HepG2 (cell line): Measurements from ENCODE around the gene TRIO. TPM values are rescaled to one million over a fixed set of nuclear protein-coding genes. Genes with fewer than 3 reads are reported as not detected.

Experiments
- ATAC-seq: fragments of 200-7000 bp; cut with Tn5 transposase; 3 replicates; pipeline ENCODE4 v1.9.1; 2020; ENCODE audit warnings: mild to moderate bottlenecking, moderate library complexity
- BruUV-seq: library from RNA; stranded (reverse); fragments of 400-500 nt; replicated peaks from 2 replicates; lab custom pipeline; 2021; lab: Mats Ljungman, UMichigan
- CTCF ChIA-PET: fragments of 300-600 bp; formaldehyde crosslinking; extraction: SDS; loops from one replicate; lab custom pipeline; 2021; ENCODE audit warnings: low total read pairs, inconsistent platforms, low intra/inter-chr PET ratio; lab: Yijun Ruan, JAX
- POLR2A ChIA-PET: fragments of 350-600 bp; sonication (Branson Sonifier 250); formaldehyde crosslinking; loops from one replicate; lab custom pipeline; 2020; ENCODE audit warnings: antibody characterized with exemption, inconsistent platforms; lab: Yijun Ruan, JAX
- DNase-seq: peaks from one replicate; pipeline ENCODE4 v3.0.0-alpha.2; 2015; ENCODE audit warnings: low spot score
- FAIRE-seq: peaks from 3 replicates; lab custom pipeline; 2011; peaks lifted over from hg19 to GRCh38; lab: Jason Lieb, UNC
- H2AFZ ChIP-seq: one replicate; pipeline ENCODE4 v1.6.1; 2011; ENCODE audit warnings: low read length, inconsistent platforms
- H3K27ac ChIP-seq: fragments of 300-600 bp; 3 replicates; pipeline ENCODE4 v1.8.0; 2011; ENCODE audit warnings: mixed run types, mild to moderate bottlenecking, mixed read lengths, low read length, inconsistent platforms; ENCODE audit not compliant: insufficient read depth; ENCODE audit errors: extremely low read length
- H3K27me3 ChIP-seq, 2 experiments: fragments of 200-600 bp in 1 of 2; 2 replicates in 1 of 2; 3 replicates in 1 of 2; pipeline versions ENCODE4 v1.6.0 to v1.8.0; 2011; ENCODE audit warnings: low read length in 2 of 2, mild to moderate bottlenecking in 2 of 2, moderate library complexity in 2 of 2, inconsistent platforms in 1 of 2; ENCODE audit not compliant: insufficient read depth in 2 of 2, control insufficient read depth in 1 of 2
- H3K36me3 ChIP-seq, 2 experiments: fragments of 200-600 bp in 1 of 2; replicated peaks in 1 of 2; 2 replicates in 1 of 2; 3 replicates in 1 of 2; pipeline versions ENCODE4 v1.5.1 to v1.8.0; 2011; ENCODE audit warnings: low read length in 2 of 2, inconsistent platforms in 1 of 2; ENCODE audit not compliant: insufficient read depth in 2 of 2, control insufficient read depth in 1 of 2
- H3K4me1 ChIP-seq: 2 replicates; pipeline ENCODE4 v1.5.1; 2012; ENCODE audit warnings: low read length, inconsistent platforms; ENCODE audit not compliant: insufficient read depth
- H3K4me2 ChIP-seq: 2 replicates; pipeline ENCODE4 v1.6.0; 2011; ENCODE audit warnings: low read depth, low read length, inconsistent platforms
- H3K4me3 ChIP-seq, 3 experiments: fragments of 200-600 bp in 1 of 3; sonication (generic), shearing (Covaris generic) in 1 of 3; replicated peaks in 1 of 3; 2 replicates each; pipeline ENCODE4 v1.5.1; 2011 to 2016; ENCODE audit warnings: low read length in 3 of 3, inconsistent platforms in 2 of 3, low read depth in 2 of 3, mild to moderate bottlenecking in 2 of 3, control low read depth in 1 of 3, mixed read lengths in 1 of 3; ENCODE audit not compliant: insufficient read depth in 1 of 3
- H3K79me2 ChIP-seq: one replicate; pipeline ENCODE4 v1.6.1; 2011; ENCODE audit warnings: low read length, inconsistent platforms; ENCODE audit not compliant: insufficient read depth
- H3K9ac ChIP-seq: 2 replicates; pipeline ENCODE4 v1.6.0; 2011; ENCODE audit warnings: mild to moderate bottlenecking, low read depth, low read length, inconsistent platforms; ENCODE audit not compliant: insufficient read depth
- H3K9me3 ChIP-seq: 2 replicates; pipeline ENCODE4 v1.5.1; 2012; ENCODE audit warnings: mild to moderate bottlenecking, low read length
- H4K20me1 ChIP-seq: 2 replicates; pipeline ENCODE4 v1.6.0; 2011; ENCODE audit warnings: inconsistent platforms, mild to moderate bottlenecking, low read length, moderate library complexity; ENCODE audit not compliant: insufficient read depth
- FOXA3 ChIP-seq: IDR thresholded peaks from 2 replicates; pipeline ENCODE4 v1.6.1; 2016; ENCODE audit warnings: missing genetic modification reagents, missing compliant biosample characterization
- GPBP1L1 ChIP-seq: sonication (generic); formaldehyde crosslinking; IDR thresholded peaks from 2 replicates; pipeline ENCODE4 v1.5.0; 2020; ENCODE audit warnings: mild to moderate bottlenecking, missing genetic modification reagents
- PLRG1 ChIP-seq: fragments of 450-650 bp; conservative IDR thresholded peaks from 2 replicates; pipeline ENCODE4 v1.6.1; 2016
- SMAD1 ChIP-seq: sonication (generic); formaldehyde crosslinking; IDR thresholded peaks from 2 replicates; pipeline ENCODE4 v1.4.0; 2020; ENCODE audit warnings: missing genetic modification reagents, low read depth, mild to moderate bottlenecking, borderline replicate concordance
- TARDBP ChIP-seq: sonication (generic); formaldehyde crosslinking; IDR thresholded peaks from 2 replicates; pipeline ENCODE4 v1.8.0; 2022; ENCODE audit warnings: mild to moderate bottlenecking, missing genetic modification reagents
- YY1 ChIP-seq: IDR thresholded peaks from 2 replicates; pipeline ENCODE4 v1.6.1; 2011; ENCODE audit warnings: low read length, low read depth, moderate library complexity, mild to moderate bottlenecking; ENCODE audit not compliant: insufficient read depth, insufficient replicate concordance
- ZFP36L1 ChIP-seq: sonication (generic); formaldehyde crosslinking; IDR thresholded peaks from 2 replicates; pipeline ENCODE4 v1.8.0; 2022; ENCODE audit warnings: mild to moderate bottlenecking, missing genetic modification reagents, moderate library complexity
- ZNF776 ChIP-seq: sonication (generic); formaldehyde crosslinking; IDR thresholded peaks from 2 replicates; pipeline ENCODE4 v1.4.0; 2020; ENCODE audit warnings: mild to moderate bottlenecking, missing genetic modification reagents
- WGBS: methylation state at CpG from one replicate; pipeline ENCODE4 v1.1.6; 2017; ENCODE audit warnings: low lambda C conversion rate; 5-methylcytosine and 5-hydroxymethylcytosine counted together
- in situ Hi-C: cut with HindIII; loops from 2 replicates; pipeline ENCODE4 v1.10.0; 2017; ENCODE audit warnings: low pct_unique_long_range_greater_than_20kb; ENCODE audit not compliant: extremely low pct_ligation_motif_present
- intact Hi-C: fragments of 100-400 bp; cut with micrococcal nuclease; formaldehyde crosslinking; loops from one replicate; pipeline ENCODE4 v1.10.0; 2022; ENCODE audit not compliant: unreplicated experiment
- polyA plus RNA-seq, 8 experiments: library from polyadenylated mRNA; depleted of rRNA in 3 of 8; stranded (reverse) in 7 of 8; unstranded in 1 of 8; fragments of >200 nt; fragmentation: Illumina TruSeq in 4 of 8; extraction: Trizol in 4 of 8; gene quantifications; 2 replicates each; pipeline versions ENCODE4 v1.2.1 to v1.2.3, GENCODE V29; 2011 to 2016; ENCODE audit warnings: low read depth in 4 of 8, missing spikeins in 1 of 8, mixed read lengths in 1 of 8; ENCODE audit not compliant: insufficient read depth in 1 of 8
- total RNA-seq, 5 experiments: library from RNA; depleted of rRNA; stranded (reverse); fragments of >200 nt; fragmentation: Illumina TruSeq; extraction: Trizol; gene quantifications; 2 replicates each; pipeline ENCODE4 v1.2.3, GENCODE V29; 2016; ENCODE audit warnings: low read depth in 1 of 5

The TRIO gene
- total and polyA plus RNA-seq, 2 of the 13 experiments (the other 11 are each of a cell fraction or from before 2014, with no cell fraction given), result 45.2 to 45.9 TPM

- H3K9me3 ChIP-seq, result no peaks in the 10 kb centered on the region
- 88% methylated on average over 6 of the region's 6 CpGs for WGBS
- no peak overlapping the region for H3K4me2 ChIP-seq
- no peak overlapping the region for H3K27ac ChIP-seq
- BruUV-seq, result no TSS peak
- DNase-seq (no peak), ATAC-seq (no peak), FAIRE-seq (no peak)
- no peak overlapping the region for H2AFZ ChIP-seq
- TF ChIP-seq SMAD1 (CRISPR knock-in tag), result no peak
- TF ChIP-seq PLRG1, result no peak
- TF ChIP-seq FOXA3 (CRISPR knock-in tag), result no peak
- TF ChIP-seq TARDBP, result no peak
- no peak for TF ChIP-seq ZFP36L1
- TF ChIP-seq ZNF776 (CRISPR knock-in tag), result no peak
- TF ChIP-seq GPBP1L1, result no peak
- CTCF ChIA-PET, result no interaction called here
- H3K27me3 ChIP-seq, result no peaks in the 10 kb centered on the region
- H3K4me3 ChIP-seq, result no peak overlapping the region
- peaks cover 52% of the 10 kb centered on the region for H3K4me1 ChIP-seq
- POLR2A ChIA-PET, result no interaction called here
- peaks cover 16% of the 10 kb centered on the region for H4K20me1 ChIP-seq
- H3K36me3 ChIP-seq, result peaks cover 0 to 1% of the 10 kb centered on the region in 2 experiments; a peak in 1 of 5 replicates
- H3K79me2 ChIP-seq, result peaks cover 94% of the 10 kb centered on the region
- no peak overlapping the region for H3K9ac ChIP-seq
- intact Hi-C loops (no loop called here), in situ Hi-C loops (no loop called here)
Measured at GRCh38 chr5:14221732-14222131, 78.6 kb downstream of the TRIO start.

GRCh38 chr5:14222206-14222605 lies 79.1 kb downstream of the TRIO start:
- ChIA-PET CTCF (no interaction called here), POLR2A (no interaction called here)
- 100% methylated on average over 3 of the region's 3 CpGs for WGBS
- BruUV-seq, result no TSS peak
- ATAC-seq (no peak), FAIRE-seq (no peak), DNase-seq (no peak)
- no peak overlapping the region for H3K4me3 ChIP-seq
- H2AFZ ChIP-seq, result no peak overlapping the region
- H3K9me3 ChIP-seq, result no peaks in the 10 kb centered on the region
- no peak for TF ChIP-seq YY1
- peaks cover 11% of the 10 kb centered on the region for H4K20me1 ChIP-seq
- intact Hi-C loops (no loop called here), in situ Hi-C loops (no loop called here)
- peaks cover 47% of the 10 kb centered on the region for H3K4me1 ChIP-seq
- peaks cover 0 to 1% of the 10 kb centered on the region in 2 experiments; a peak in 1 of 5 replicates for H3K36me3 ChIP-seq
- H3K9ac ChIP-seq, result no peak overlapping the region
- no peak overlapping the region for H3K27ac ChIP-seq
- H3K4me2 ChIP-seq, result no peak overlapping the region
- H3K79me2 ChIP-seq, result peaks cover 94% of the 10 kb centered on the region
- H3K27me3 ChIP-seq, result no peaks in the 10 kb centered on the region
